ENCODE data around the gene HLF. TPM values are rescaled to one million over a fixed set of nuclear protein-coding genes. Genes with fewer than 3 reads are reported as not detected.

The HLF gene
- total and polyA plus RNA-seq, 10 of the 15 experiments (the other 5 are each of a cell fraction or from before 2014, with no cell fraction given): 0.01 to 0.33 (median 0.20) TPM; not detected in 3

GRCh38 chr17:55283256-55283965 is 18.7 kb downstream of the HLF start (continued):
- TF ChIP-seq RB1 (IDR thresholded peaks at IDR 0.05; ENCODE audit: borderline replicate concordance): no peak
- TF ChIP-seq SMC3 (IDR thresholded peaks at IDR 0.05; ENCODE audit: borderline replicate concordance, low read length): no peak
- TF ChIP-seq CBFB (IDR thresholded peaks at IDR 0.05; ENCODE audit: low read depth): no peak
- TF ChIP-seq MEF2B (IDR thresholded peaks at IDR 0.05; ENCODE audit: partially characterized antibody, poor library complexity, severe bottlenecking): no peak
- TF ChIP-seq BMI1 (IDR thresholded peaks at IDR 0.05; ENCODE audit: borderline replicate concordance): no peak
- TF ChIP-seq GABPA (IDR thresholded peaks at IDR 0.05; ENCODE audit: low read depth): no peak

GRCh38 chr17:55284001-55284884 is 19.5 kb downstream of the HLF start:
- H3K4me2 ChIP-seq (ENCODE audit: control insufficient read depth, insufficient read depth): no peak overlapping the region
- intact Hi-C loops (cut with micrococcal nuclease; ENCODE audit: unreplicated experiment) (no loop called here), in situ Hi-C loops (cut with MboI) (no loop called here)
- H2AFZ ChIP-seq (ENCODE audit: control insufficient read depth, low read depth, low read length): no peak overlapping the region
- H3K4me3 ChIP-seq: no peak overlapping the region
- DNase-seq (ENCODE audit: low read depth, low spot score) (no peak), ATAC-seq (no peak), FAIRE-seq (no peak)
- no peaks in the 10 kb centered on the region for H4K20me1 ChIP-seq (ENCODE audit: control insufficient read depth, insufficient read depth)
- H3K27ac ChIP-seq (ENCODE audit: control insufficient read depth, insufficient read depth): no peak overlapping the region
- ChIA-PET CTCF (interaction anchor here (2.2 kb wide), 1 partner anchor 291 kb away, joined by 4 read pairs; no protein-coding TSS in a partner anchor), SMC1A (ENCODE audit: uncharacterized antibody, unreplicated experiment) (no interaction called here), RAD21 (ENCODE audit: unreplicated experiment) (no interaction called here), POLR2A (no interaction called here)
- TF ChIP-seq CUX1 (IDR thresholded peaks at IDR 0.05; ENCODE audit: insufficient replicate concordance, low read depth, low read length): no peak
- TF ChIP-seq RAD21 (IDR thresholded peaks at IDR 0.05; ENCODE audit: insufficient read depth, low read depth, low read length): no peak
- TF ChIP-seq PAX5 (IDR thresholded peaks at IDR 0.05; ENCODE audit: borderline replicate concordance, low read depth, low read length): no peak
- TF ChIP-seq ESRRA (IDR thresholded peaks at IDR 0.05; ENCODE audit: low read length): no peak
- no peak for TF ChIP-seq NFYB (IDR thresholded peaks at IDR 0.05; ENCODE audit: insufficient read depth, low read depth, low read length)
- TF ChIP-seq DPF2 (IDR thresholded peaks at IDR 0.05): no peak
- no peak for TF ChIP-seq BRCA1 (IDR thresholded peaks at IDR 0.05; ENCODE audit: low read depth, low read length)
- TF ChIP-seq GATAD2B (conservative IDR thresholded peaks at IDR 0.05; ENCODE audit: low read depth): no peak
- TF ChIP-seq NFYA (IDR thresholded peaks at IDR 0.05; ENCODE audit: borderline replicate concordance, low read depth, low read length): no peak
- H3K9me3 ChIP-seq (replicated peaks; ENCODE audit: control insufficient read depth, insufficient read depth, low read length): no peaks in the 10 kb centered on the region
- H3K9ac ChIP-seq (ENCODE audit: control insufficient read depth, insufficient read depth, low read length): no peak overlapping the region
- H3K79me2 ChIP-seq (ENCODE audit: control insufficient read depth, insufficient read depth, low read length): no peaks in the 10 kb centered on the region
- BruUV-seq (replicated peaks): no TSS peak
- H3K36me3 ChIP-seq (ENCODE audit: control insufficient read depth in 2 of 2, insufficient read depth in 2 of 2, low read length in 1 of 2): no peaks in the 10 kb centered on the region
- no peaks in the 10 kb centered on the region; a peak in 1 of 4 replicates for H3K27me3 ChIP-seq (replicated peaks in 1 of 2; ENCODE audit: control insufficient read depth in 2 of 2, insufficient read depth in 2 of 2, low read length in 1 of 2)
- no peaks in the 10 kb centered on the region for H3K4me1 ChIP-seq (ENCODE audit: control insufficient read depth, insufficient read depth, low read length)
- WGBS (ENCODE audit: insufficient coverage, insufficient replicate concordance, low lambda C conversion rate, missing lambda C conversion rate): 46% methylated on average over 7 of the region's 7 CpGs

All from GM12878 (cell line).